Activated CD8-positive, alpha-beta memory T cell treated with anti-CD3 and anti-CD28 coated beads for 48 hours (primary cell): ENCODE measurements around the gene SYNDIG1L.
"Not testable (repeated sequence)": the region's sequence is repeated elsewhere in the genome, so short reads cannot be mapped to it uniquely, and the experiment has no call there.

ENCODE experiments used
- DNase-seq, 3 experiments: peaks; one replicate each; pipeline ENCODE4 v3.0.0-alpha.2; 2020; ENCODE audit warnings: low read depth in 2 of 3, low spot score in 2 of 3

SYNDIG1L gene

DNA sequence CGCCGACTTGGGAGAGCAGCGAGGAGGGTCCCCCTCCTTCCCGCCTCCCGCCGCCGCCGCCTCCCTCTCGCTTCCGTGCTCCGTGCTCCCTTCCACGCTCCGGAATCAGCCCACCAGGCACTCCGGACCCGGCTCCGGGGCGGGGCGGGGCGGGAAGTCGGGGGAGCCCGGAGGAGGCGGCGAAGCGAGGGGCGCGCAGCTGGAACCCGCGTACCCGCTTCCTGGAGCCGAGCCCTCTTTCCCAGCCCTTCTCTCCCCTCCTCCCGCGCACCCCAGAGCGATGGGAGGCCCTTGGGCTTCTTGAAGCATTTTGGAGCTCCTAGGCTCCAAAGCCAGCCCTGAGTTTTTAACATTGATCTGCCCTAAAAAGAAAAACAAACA is at the start of gene SYNDIG1L:
Gene SYNDIG1L (minus strand): TSS at position 9 of the 381 bp plus-strand sequence. CDS start 16,466 bp downstream, outside the sequence.
- DNase-seq: no peak

DNA sequence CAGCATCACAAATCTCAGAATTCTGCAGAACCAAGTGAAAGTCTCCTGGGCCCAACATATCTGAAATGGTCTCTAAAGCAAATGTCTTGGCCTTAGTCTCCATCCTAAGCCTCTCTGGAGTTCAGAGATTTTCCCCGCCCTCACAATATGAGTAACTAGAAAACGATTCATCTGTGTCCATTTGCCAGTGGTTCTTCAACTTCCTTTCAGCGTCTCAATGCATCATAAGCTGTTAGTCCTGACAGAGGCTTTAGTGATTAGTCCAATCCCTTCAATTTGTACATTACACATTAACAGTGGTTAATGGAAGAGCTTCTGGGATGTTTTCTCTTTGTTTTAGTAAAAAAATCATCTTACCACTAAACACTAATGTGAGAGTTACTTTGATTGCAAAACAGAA is 49.7 kb upstream of the SYNDIG1L start:
- no peak for DNase-seq

GRCh38 chr14:74474376-74474775 is 48.4 kb upstream of the SYNDIG1L start:
- DNase-seq: no peak

DNA sequence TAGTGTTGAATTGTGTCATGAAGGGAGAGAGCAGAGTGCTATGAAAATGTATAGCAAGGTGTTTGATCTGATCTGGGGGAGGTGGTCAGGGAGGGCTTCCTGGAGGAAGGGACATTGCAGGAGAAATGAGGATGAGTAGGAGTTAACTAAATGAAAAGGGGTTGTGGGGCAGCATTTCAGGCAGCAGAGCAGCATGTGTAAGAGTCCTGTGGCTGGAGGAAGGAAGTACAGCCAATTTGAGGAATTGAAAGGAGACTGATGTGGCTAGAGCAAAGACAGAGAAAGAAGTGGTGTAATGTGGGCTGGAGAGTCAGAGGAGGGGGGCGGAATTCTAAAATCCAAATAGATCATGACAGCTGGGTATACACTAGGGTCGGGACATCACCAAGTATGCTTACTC is 46.6 kb upstream of the SYNDIG1L start:
- DNase-seq: no peak

DNA sequence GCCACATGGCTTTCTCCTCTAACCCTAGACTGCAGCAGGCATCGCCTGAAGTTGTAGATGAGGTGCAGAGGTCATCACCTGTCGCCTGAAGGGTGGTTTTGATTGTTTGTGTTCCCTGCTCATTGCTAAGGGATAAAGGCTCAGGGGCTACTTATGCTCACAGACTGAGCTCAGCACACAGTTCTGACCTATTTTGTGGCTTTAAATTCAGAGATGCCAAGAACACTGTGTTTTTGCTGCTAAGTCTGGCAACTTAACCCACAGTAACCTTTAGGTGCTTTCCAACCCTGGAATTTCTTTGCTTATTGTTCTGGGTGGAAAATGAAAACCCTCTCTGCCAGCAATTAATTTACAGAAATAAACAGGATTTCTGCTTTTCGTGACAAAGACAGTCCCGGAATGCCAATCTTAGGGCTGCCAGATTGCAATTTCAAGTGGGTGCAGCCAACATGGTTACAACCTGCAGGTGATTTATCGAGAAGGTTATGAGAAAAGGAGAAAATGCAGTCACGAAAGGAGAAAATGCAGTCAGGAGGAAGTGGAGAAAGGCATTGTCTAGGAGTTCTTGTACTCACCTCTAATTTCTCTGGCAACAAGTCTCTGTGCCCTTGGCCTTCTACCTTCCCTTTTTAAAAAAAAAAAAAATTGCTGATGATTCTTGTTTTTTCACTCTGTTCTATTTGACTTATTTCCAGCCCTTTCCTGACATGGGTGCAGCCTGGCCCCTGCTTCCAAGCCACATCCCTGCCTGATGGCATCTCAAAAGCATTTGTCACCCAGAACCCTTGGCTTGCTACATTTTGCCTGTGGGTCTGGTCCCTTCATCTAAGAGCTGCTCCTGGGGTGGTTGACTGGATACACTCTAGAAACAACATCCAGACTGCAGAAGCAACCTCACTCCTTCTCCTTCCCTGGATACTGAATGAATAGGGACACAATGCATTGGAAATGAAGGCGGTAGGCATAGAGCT is 43.8 kb upstream of the SYNDIG1L start:
- no peak for DNase-seq

DNA sequence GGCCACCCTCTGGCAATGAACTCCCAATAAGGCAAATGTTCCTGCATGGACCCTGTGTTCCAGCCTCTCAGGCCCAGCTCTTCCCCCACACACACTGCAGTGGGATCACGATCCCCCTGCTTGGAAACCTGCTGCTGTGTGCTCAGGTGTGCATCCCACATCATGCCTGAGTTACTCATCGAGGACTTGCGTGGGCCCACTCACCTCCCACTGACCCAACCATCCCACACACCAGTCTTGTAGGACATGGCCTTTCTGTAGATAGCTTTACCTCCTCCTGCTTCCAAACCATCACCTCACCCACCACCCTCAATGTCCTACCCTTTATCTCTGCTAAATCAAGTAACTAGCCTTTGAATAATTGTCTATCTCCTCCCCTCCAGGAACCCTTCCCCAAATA is 42.5 kb upstream of the SYNDIG1L start:
- no peak for DNase-seq

DNA sequence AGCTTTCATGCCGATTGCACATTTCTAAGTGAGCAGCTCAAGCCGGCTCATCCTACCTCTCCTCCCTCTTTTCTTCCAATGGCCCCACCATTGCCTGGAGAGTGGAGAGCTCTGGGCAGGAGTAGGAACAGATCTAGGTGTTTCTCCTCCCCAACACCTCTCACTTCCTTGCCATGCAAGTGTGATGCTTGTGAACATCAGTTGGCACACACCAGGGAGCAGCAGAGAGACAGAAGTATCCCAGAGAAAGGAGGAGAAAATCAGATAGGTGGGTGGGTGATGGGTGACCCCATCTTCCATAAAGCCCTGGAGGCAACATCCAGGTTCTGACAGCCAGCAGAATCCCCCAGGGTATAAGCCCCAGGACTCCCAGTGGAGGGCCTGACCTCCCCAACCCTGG is 39.3 kb upstream of the SYNDIG1L start:
- no peak for DNase-seq

- no peak for DNase-seq
These were observed 38.8 kb upstream of the SYNDIG1L start for GRCh38 chr14:74464785-74465184.

- DNase-seq: no peak
These were observed 37.7 kb upstream of the SYNDIG1L start for GRCh38 chr14:74463697-74464096.

GRCh38 chr14:74462993-74463392 is 37.0 kb upstream of the SYNDIG1L start:
- no peak for DNase-seq

GRCh38 chr14:74459976-74460375 is 34.0 kb upstream of the SYNDIG1L start:
- DNase-seq: no peak

GRCh38 chr14:74459289-74459946 is 33.4 kb upstream of the SYNDIG1L start:
- peak in 1 of 3 experiments; percentile 6 for DNase-seq

GRCh38 chr14:74457565-74457895 is 31.5 kb upstream of the SYNDIG1L start:
- no peak for DNase-seq

DNA sequence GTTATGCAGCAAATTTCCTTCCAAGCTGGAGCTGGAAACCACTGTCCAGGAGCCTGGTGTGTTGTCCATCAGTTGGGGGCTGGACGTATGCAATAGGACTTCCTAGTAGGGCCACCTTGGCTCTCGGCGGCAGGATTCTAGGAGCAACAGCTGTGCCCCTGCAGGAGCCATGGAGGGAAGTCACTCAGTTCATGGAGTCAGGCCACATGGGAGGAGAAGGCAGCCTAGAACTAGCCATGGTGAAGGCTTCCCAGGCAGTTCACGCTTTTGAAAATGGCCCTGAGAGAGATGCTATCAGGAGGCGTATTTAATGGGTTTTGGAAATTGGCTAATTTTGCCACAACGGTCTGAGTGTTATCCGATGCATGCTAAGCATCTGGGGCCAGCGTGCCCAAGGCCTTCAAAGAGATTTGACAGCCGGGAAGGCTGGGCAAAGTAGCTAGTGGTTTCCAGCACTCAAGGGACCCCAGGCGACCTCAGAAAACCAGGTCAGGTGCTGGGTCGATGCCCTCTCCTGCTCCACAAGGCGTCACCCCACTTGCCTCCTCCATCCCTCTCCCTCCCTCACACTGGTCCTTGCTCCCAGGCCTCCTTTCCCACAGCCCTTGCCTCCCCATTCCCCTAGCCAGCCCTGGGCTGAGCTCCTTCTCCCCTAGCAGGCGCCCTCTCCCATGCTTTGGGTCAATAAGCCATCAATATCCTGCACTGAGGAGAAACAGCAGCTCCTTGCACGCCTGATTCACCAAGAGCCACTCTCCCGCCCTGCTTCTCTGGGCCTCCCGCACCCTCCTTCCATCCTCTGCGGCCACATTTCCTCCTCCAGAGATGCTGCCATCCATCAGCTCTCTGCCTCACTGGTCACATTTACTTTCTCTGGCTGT is 30.9 kb upstream of the SYNDIG1L start:
- DNase-seq: no peak

GRCh38 chr14:74454397-74454796 is 28.4 kb upstream of the SYNDIG1L start:
- DNase-seq: not testable (repeated sequence)

DNA sequence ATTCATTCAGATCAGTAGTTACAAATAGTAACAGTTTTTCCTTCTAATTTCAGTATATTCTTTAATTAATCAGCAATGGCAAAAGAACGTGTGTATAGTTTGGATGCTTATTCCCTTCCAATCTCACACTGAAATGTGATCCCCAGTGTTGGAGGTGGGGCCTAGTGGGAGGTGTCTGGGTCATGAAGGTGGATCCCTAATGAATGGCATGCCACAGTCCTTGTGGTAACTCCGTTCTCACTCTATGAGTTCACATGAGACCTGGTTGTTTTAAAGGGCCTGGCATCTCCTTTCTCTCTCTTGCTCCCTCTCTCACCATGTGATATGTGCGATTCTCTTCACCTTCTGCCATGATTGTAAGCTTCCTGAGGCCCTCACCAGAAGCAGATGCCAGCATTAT is 18.9 kb upstream of the SYNDIG1L start:
- no peak for DNase-seq

GRCh38 chr14:74442757-74443156 is 16.7 kb upstream of the SYNDIG1L start:
- DNase-seq: no peak

- no peak for DNase-seq
These were observed 15.1 kb upstream of the SYNDIG1L start for GRCh38 chr14:74441113-74441512.

DNA sequence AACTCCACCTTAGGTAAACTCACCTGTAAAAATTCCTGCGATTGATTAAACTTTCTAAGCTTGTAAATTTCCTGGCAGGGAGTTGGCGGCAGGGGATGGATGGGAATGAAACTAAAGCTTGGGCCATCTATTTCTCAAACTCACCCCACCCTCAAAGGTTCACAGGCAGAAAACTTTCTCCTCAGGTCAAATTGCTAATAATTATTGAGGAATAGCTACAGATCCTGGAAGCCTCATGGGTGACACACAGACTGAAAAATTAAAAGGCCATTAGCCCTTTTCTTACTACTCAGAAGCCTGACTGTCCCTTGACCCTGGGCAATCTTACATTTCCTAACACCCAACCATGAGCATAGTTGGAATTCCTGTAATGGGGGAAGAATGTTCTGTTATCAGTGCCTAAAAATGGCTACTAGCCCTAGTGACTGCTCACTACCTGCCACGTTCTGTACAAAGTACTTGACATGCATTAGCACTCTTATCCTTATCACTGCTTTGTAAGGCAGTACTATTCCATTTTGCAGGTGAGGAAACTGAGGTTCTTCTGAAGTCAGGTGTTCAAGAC is 12.4 kb upstream of the SYNDIG1L start:
- no peak for DNase-seq

DNA sequence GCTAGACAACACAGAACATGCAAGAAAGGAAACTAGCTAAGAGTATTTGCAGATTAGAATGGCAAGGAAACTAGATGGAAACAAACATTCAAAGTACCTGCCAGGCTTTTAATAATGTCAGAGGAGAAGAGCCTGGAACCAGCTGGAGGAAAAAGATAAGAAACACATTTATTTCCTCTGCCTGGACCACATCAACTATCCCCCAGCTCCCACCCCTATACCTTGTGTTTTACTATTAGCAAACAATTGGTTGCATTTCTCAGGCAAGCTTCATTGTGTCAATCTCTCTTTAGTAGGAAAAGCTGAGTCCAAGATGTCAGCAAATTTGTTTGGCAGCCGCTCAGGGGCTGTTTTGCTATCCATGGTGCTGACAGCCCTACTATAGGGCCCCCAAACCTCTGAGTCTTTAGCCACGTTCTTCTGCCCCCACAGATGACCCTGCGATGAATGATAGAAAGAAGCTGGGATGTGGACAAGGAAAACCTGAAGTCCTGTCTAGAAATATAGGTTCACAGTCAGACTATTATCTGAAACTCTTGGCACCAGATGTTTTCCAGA is 11.6 kb upstream of the SYNDIG1L start:
- no peak for DNase-seq

DNA sequence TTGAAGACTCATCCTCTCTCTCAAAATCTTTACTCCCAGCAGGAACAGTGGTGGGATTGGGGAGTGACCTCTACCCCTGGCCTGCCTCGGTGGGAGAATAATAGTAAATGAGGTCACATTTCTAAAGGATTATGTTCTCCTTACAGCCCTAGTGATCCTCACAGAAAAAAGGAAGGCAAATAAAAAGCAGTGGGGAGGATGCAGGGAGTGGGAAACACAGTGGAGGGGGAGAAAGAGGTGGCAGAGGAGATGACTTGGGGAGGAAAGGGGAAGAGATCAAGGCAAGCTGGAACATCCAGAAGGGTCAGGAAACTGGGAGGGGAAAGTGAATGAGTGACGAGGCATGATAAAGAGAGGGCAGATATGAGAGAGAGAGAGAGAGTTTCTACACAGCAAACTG is 8.3 kb upstream of the SYNDIG1L start:
- DNase-seq: no peak
